Inflammatory macrophage (primary cell): ENCODE data around the gene SLC5A1.
A peak's percentile ranks its signal among the peaks of the same experiment; 100 is the strongest.
"Not testable (repeated sequence)": the region's sequence is repeated elsewhere in the genome, so short reads cannot be mapped to it uniquely, and the experiment has no call there.

Source experiments
- DNase-seq, 2 donors: peaks; one replicate each; pipeline ENCODE4 v3.0.0-alpha.2; 2020 to 2022

Gene SLC5A1

GRCh38 chr22:32097881-32098499 lies 54.9 kb downstream of the SLC5A1 start:
- no peak for DNase-seq

DNA sequence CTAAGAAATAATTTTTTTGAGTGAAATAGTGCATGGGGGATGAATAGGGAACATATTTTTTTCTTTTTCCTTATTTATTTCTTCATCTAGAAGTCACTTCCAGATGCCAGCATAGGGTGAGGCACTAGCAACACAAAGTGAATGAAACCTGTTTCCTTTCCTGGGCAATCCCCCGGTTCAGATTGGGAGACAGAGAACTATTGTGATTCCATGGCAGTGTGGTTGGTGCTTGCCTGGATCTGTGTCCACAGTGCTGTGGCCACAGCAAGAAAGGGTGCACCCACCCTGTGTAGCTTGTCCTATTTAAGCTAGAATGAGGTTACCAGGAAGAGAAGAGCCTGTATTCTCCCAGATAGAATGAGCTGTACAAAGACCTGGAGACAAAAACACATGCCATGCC lies 57.6 kb downstream of the SLC5A1 start:
- no peak for DNase-seq

DNA sequence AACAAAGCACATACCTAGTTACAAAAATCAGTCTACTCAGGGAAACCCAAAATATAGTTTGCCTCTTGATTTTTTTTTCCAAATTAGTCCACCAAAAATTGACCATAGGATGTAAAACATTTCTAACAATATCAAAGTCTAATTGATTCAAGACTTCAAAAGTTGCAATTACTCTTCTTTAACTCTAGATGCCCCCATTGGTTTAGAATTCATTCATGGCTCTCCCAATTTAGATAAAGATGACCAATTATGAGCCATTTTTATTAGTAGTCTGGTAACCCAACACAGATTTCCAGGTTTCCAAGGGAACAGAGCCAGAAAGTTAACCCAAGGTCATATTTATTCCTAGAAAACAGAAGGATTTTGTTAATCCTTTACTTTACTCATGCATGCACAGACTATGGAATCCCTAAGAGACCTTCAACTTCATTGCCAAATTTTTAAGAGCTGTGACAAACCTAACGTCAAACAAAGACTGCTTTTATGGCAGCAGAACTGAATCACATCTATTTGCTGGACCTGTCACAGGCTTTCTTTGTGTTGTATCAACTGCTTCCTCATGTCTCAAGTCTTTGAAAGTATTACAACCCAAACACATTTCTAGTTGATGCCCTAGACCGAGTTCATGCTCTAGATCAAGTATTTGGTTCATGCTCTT lies 60.7 kb downstream of the SLC5A1 start:
- peak in 1 of 2 donors; percentile 21 for DNase-seq

- peak in 1 of 2 donors; percentile 18 for DNase-seq
Observed at GRCh38 chr22:32106930-32107329, 63.9 kb downstream of the SLC5A1 start.

DNA sequence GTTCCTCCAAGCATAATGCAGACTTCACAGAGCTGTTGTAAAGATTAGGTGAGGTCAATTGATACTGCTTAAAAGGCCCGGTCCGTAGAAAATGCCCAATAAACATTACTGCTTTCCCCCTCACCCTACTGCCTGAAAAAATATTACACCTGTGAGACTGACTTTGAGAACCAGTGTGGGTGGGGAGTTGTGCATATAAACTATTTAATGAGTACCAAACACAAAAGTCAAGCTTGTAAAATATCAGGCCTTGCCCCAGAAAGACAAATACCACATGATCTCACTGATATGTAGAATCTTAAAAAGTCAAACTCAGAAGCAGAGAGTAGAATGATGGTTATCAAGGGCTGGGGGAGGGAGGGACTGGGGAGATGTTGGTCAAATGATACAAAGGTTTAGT lies 69.3 kb downstream of the SLC5A1 start:
- no peak for DNase-seq

GRCh38 chr22:32119568-32120235 lies 76.6 kb downstream of the SLC5A1 start:
- no peak for DNase-seq

DNA sequence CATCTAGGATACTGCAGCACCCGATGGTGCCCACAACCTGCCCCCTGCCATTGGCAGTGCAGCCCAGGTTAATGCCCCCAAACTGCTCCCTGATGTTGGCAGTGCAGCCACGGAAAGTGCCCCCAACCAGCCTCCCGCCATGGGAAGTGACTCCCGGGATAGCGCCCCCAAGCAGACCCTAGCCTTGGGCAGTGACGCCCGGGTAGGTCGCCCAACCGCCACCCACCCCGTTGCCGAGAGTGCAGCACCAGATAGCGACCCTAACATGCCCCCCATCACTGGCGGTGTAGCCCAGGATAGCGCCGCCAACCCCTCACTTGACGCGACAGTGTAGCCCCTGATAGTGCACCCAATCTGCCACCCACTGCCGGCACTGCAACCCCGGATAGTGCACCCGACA lies 77.5 kb downstream of the SLC5A1 start:
- no peak for DNase-seq

DNA sequence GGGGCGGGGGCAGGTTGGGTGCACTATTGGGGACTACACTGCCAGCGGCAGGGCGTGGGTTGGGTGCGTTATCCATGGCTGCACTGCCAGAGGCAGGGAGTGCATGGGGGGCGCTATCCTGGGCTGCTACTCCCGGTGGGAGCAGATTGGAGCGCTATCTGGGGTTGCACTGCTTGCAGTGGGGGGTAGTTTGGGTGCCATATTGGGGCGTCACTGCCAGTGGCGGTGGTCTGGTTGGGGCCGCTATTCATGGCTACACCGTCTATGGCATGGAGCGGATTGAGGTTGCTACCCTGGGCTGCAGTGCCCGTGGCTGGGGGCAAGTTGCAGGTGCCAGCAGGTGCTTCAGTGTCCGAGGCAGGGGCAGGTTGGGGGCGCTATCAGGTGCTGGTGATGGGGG lies 79.8 kb downstream of the SLC5A1 start:
- DNase-seq: no peak

- no peak for DNase-seq
Observed at GRCh38 chr22:32123657-32124056, 80.6 kb downstream of the SLC5A1 start.

- no peak for DNase-seq
Observed at GRCh38 chr22:32127904-32128303, 84.8 kb downstream of the SLC5A1 start.

DNA sequence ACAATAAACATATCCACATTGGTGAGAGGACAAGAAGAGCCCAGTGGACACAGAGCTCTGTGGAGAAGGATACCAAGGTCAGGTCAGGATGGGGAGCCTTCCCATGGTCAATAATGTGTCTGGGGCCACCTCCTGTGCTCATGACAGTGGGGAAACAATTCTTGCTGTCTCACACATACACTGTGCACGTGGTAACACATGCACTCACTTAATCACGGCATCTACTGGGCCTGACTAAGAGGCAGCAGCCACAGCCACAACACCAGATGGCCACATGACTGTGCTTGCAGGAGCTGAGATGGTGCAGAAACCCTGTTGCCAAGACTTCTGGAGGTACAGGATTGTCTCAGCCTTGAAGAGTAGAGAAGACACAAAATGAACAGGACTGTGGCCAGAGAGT lies 87.4 kb downstream of the SLC5A1 start:
- DNase-seq: peak in 1 of 2 donors; percentile 7

GRCh38 chr22:32132126-32132525 lies 89.1 kb downstream of the SLC5A1 start:
- DNase-seq: no peak

DNA sequence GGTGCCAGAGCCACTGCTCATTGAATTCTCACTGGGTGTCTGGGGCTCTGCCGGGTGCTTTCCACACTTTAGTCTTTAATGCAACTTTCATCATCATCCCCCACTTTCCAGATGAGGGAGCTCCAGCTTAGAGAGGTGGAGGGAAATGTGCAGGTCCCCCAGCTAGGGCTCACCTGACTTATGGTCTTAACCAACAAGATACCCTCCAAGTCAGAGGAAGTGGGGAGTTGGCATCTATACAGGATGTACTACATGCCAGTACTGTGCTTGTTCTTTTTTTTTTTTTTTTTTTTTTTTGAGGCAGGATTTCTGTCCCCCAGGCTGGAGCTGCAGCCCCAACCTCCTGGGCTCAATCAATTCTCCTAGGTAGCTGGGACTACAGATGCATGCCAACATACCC lies 89.7 kb downstream of the SLC5A1 start:
- no peak for DNase-seq

DNA sequence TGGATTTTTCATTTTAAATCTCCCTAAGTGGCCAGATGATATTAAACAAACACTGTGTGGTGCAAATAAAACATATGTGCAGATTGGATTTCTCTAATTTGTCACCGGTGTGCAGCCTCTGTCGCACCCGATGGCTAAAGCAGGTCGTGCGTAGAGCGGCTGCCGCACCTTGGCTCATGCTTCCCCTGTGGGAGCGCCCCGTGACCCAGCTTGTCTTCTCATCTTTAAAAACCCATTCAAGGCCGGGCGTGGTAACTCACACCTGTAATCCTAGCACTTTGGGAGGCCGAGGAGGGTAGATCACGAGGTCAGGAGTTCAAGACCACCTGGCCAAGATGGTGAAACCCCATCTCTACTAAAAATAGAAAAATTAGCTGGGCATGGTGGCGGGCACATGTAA lies 91.7 kb downstream of the SLC5A1 start:
- DNase-seq: not testable (repeated sequence)

GRCh38 chr22:32135958-32136357 lies 92.9 kb downstream of the SLC5A1 start:
- peak in 1 of 2 donors; percentile 37 for DNase-seq

DNA sequence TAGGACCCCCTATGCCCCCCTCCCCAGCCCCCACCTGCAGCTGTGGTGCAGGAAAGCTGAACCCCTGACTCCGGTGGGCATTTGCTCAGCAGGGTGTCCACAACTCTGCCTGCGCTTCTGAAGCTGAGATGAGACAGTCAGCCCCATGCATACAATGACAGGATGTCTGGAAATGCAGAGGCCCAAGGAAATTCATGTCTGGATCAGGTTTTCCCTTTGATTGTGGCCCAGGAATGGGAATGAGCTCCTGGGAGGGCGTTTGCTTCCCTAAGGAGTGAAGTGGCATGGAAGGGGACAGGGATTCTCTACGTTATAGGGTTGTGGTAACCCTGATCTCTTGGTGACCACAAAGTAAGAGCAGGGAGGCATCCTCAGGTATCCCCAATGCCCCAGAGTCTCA lies 93.8 kb downstream of the SLC5A1 start:
- not testable (repeated sequence) for DNase-seq

DNA sequence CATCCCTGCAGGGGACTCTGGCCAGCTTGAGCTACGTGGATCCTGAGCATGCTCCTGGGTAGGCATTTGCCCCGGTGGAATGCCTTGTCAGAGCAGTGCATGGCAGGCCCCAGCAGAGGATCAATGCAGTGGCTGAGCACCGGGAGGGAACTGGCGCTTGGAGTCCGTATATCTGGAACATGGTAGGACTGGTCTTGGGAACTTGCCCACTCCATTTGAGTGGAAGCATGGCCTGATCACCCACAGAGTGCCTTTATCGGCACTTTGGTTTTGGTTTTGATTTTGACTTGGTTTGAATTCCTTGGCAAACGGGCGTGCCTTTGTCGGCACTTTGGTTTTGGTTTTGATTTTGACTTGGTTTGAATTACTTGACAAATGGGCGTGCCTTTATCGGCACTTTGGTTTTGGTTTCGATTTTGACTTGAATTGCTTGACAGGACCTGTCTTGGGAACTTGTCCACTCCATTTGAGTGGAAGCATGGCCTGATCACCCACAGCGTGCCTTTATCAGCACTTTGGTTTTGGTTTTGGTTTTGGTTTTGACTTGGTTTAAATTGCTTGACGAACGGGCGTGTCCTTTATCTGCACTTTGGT lies 94.8 kb downstream of the SLC5A1 start:
- peak; percentile 71 to 77 for DNase-seq

GRCh38 chr22:32138576-32138975 lies 95.5 kb downstream of the SLC5A1 start:
- DNase-seq: not testable (repeated sequence)

DNA sequence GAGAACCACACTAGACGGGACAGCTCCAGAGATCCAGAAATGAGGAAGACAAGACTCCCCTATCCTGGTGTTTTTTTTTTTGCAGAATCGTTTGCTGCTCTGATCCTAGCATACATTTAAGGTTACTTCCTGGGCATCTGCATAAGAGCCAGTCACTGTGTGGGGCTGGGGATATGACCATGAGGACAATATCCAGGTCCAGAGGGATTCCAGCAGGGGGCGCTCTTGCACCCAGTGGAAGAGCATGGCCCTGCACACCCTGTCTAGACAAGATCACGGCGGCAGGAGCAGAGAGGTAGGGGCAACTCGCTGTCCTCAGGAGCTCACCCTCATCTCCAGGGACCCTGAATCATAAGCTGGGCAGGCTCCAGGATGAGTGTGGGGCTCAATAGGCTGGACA lies 97.6 kb downstream of the SLC5A1 start:
- not testable (repeated sequence) for DNase-seq

DNA sequence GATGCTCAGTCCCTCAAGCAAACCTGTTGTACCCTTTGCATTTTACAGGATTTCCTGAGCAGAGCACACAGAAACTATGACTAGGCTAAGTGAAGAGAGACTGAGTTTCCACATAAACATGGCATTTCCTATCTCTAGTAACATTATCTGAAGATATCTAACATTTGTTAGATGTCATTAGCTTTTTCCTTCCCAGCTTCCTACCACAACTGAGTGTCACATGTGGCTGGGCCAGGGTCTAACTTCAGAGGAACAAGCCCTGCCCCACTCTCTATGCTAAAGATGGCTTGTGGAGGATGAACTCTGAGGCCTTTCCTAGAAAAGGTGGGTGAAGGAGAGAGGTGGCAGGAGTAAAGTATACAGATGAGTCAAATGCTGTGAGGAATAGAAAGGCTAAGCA lies 99.5 kb downstream of the SLC5A1 start:
- DNase-seq: no peak

GRCh38 chr22:32144496-32145274 lies 101.6 kb downstream of the SLC5A1 start:
- DNase-seq: peak; percentile 84 to 93

DNA sequence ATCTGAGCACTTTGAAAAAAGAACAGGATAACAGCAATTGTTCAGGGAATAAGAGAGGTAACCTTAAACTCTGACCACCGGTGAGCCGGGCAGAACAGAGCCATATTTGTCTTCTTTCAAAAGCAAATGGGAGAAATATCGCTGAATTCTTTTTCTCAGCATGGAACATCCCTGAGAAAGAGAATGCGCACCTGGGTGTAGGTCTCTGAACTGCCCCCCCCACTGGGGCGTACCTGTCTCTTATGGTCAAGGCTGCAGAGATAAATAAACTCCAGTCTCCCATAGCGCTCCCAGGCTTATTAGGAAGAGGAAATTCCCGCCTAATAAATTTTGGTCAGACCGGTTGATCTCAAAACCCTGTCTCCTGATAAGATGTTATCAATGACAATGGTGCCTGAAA lies 104.1 kb downstream of the SLC5A1 start:
- DNase-seq: not testable (repeated sequence)

DNA sequence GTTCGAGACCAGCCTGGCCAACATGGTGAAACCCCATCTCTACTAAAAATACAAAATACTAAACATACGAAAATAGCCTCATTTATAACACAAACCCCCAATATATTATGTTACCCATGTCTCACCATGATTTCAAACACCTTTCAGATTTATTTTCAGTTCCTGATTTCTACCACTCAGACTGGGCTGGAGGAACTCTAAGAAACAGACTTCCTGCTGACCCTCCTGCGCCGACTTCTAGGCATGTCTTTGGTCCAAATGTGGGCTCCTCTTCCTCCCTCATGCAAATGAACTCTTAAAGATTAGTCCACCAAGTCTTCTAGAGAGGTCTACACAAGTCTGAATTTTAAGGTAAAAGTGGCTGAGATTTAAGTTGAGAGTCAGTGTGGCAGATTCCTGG lies 105.3 kb downstream of the SLC5A1 start:
- DNase-seq: peak; percentile 23 to 25
